CD4-positive, alpha-beta T cell (primary cell): ENCODE results near the gene CDKN1C. TPM values are rescaled to one million over a fixed set of nuclear protein-coding genes. Genes with fewer than 3 reads are reported as not detected.

ENCODE experiments used
- ATAC-seq: fragments of 200-7000 bp; cut with Tn5 transposase; one replicate; pipeline ENCODE4 v1.10.0; 2022; ENCODE audit warnings: mild to moderate bottlenecking; ENCODE audit not compliant: poor library complexity
- CTCF ChIA-PET: fragments of 350-600 bp; sonication (Branson Sonifier 250); formaldehyde crosslinking; loops from one replicate; lab custom pipeline; 2021; ENCODE audit warnings: antibody characterized with exemption, inconsistent platforms; lab: Charles Lee
- POLR2A ChIA-PET: fragments of 350-600 bp; sonication (Branson Sonifier 250); formaldehyde crosslinking; loops from one replicate; lab custom pipeline; 2021; ENCODE audit warnings: antibody characterized with exemption, inconsistent platforms; lab: Charles Lee
- DNase-seq, 14 experiments: peaks; one replicate each; pipeline ENCODE4 v3.0.0-alpha.2; 2013 to 2020; ENCODE audit warnings: mixed read lengths in 2 of 14
- H3K27ac ChIP-seq, 2 donors: one replicate each; pipeline versions ENCODE4 v1.5.1 to v1.7.0; 2013; ENCODE audit warnings: low read length in 2 of 2, low read depth in 1 of 2, mild to moderate bottlenecking in 1 of 2
- H3K27me3 ChIP-seq, 2 experiments: 1 replicate in 1 of 2; 2 replicates in 1 of 2; pipeline versions ENCODE4 v1.6.1 to v1.7.0; 2013; ENCODE audit warnings: low read length in 2 of 2, control low read depth in 1 of 2, mild to moderate bottlenecking in 1 of 2, moderate library complexity in 1 of 2; ENCODE audit not compliant: insufficient read depth in 2 of 2, control insufficient read depth in 1 of 2
- H3K36me3 ChIP-seq: one replicate; pipeline ENCODE4 v1.6.1; 2013; ENCODE audit warnings: low read length, control low read depth; ENCODE audit not compliant: insufficient read depth
- H3K4me1 ChIP-seq: one replicate; pipeline ENCODE4 v1.6.1; 2013; ENCODE audit warnings: low read length, control low read depth; ENCODE audit not compliant: insufficient read depth
- H3K4me3 ChIP-seq: one replicate; pipeline ENCODE4 v1.5.1; 2013; ENCODE audit warnings: mild to moderate bottlenecking, low read length, moderate library complexity
- H3K9me3 ChIP-seq, 2 experiments: 1 replicate in 1 of 2; 2 replicates in 1 of 2; pipeline versions ENCODE4 v1.6.1 to v1.7.0; 2013; ENCODE audit warnings: low read length in 2 of 2, mild to moderate bottlenecking in 2 of 2, control low read depth in 1 of 2, moderate library complexity in 1 of 2; ENCODE audit not compliant: control insufficient read depth in 1 of 2, insufficient read depth in 1 of 2
- H3K27ac Mint-ChIP-seq: one replicate; pipeline ENCODE4 v1.8.0; 2020; ENCODE audit warnings: mixed read lengths
- H3K27me3 Mint-ChIP-seq: one replicate; pipeline ENCODE4 v1.8.0; 2021; ENCODE audit warnings: mixed read lengths
- H3K36me3 Mint-ChIP-seq: one replicate; pipeline ENCODE4 v1.8.0; 2021; ENCODE audit warnings: low read depth, mixed read lengths
- H3K4me1 Mint-ChIP-seq: one replicate; pipeline ENCODE4 v1.8.0; 2021; ENCODE audit warnings: low read depth, mixed read lengths
- H3K4me3 Mint-ChIP-seq: one replicate; pipeline ENCODE4 v1.8.0; 2020; ENCODE audit warnings: mild to moderate bottlenecking, mixed read lengths
- H3K9me3 Mint-ChIP-seq: one replicate; pipeline ENCODE4 v1.8.0; 2020; ENCODE audit warnings: mixed read lengths
- intact Hi-C, 2 experiments: fragments of 100-400 bp; cut with DNase I in 1 of 2; cut with micrococcal nuclease in 1 of 2; formaldehyde crosslinking; loops; one replicate each; pipeline versions ENCODE4 v1.15.1 to v1.9.0; 2023 to 2025; cut with DNase I, micrococcal nuclease
- total RNA-seq, 174 experiments: library from RNA in 2 of 174; stranded (reverse) in 2 of 174; gene quantifications; one replicate each; pipeline ENCODE4 v1.2.3 and lab custom pipeline; 2021 to 2026
- TF ChIP-seq, protein P1 (sequence below): fragments of 200-600 bp; IDR thresholded peaks from one replicate; pipeline ENCODE4 v1.8.0; 2022; ENCODE audit warnings: antibody characterized with exemption, mild to moderate bottlenecking

The CDKN1C gene
- total RNA-seq, 2 experiments from 2014 or later = 1.9 to 2.5 TPM

DNA sequence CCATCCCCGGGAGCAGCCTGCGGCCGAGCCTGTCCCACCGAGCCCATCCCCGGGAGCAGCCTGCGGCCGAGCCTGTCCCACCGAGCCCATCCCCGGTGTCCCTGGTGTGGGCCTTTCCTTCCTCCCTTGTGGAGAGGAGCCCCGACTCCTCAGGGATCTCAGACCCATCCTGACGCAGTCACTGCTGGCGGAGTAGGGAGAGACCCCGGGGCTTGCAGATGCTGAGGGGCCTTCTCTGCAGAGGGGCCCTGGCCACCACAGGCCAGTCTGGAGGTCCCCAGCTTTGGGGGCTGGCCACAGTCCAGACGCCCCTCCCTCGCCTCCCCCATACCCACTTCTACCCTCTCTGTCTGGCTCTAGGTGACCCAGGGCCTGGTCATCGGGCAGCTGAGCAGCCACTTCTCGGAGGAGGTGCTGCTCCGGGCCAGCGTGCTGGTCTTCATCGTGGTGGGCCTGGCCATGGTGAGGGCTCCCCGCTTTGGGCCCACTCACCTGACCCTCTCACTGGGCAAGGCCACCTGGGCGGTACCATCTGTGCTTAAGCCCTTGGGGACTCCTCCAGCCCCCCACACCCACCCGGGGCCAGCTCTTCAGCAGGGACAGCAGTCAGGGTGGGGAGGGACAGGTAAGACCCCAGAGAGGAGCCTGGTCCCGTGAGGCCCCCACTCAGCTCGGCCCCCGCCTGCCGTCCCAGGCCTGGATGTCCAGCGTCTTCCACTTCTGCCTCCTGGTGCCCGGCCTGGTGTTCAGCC lies 36.3 kb upstream of the CDKN1C start:
- ChIA-PET POLR2A (no interaction called here), CTCF (no interaction called here)
- H3K4me3 Mint-ChIP-seq = no peak overlapping the region
- peaks cover 0 to 2% of the 10 kb centered on the region in 2 experiments for H3K27me3 ChIP-seq
- peaks cover 0 to 4% of the 10 kb centered on the region in 2 experiments for H3K9me3 ChIP-seq
- no peaks in the 10 kb centered on the region for H3K4me1 ChIP-seq
- H3K9me3 Mint-ChIP-seq = no peaks in the 10 kb centered on the region
- TF ChIP-seq, protein P1, sequence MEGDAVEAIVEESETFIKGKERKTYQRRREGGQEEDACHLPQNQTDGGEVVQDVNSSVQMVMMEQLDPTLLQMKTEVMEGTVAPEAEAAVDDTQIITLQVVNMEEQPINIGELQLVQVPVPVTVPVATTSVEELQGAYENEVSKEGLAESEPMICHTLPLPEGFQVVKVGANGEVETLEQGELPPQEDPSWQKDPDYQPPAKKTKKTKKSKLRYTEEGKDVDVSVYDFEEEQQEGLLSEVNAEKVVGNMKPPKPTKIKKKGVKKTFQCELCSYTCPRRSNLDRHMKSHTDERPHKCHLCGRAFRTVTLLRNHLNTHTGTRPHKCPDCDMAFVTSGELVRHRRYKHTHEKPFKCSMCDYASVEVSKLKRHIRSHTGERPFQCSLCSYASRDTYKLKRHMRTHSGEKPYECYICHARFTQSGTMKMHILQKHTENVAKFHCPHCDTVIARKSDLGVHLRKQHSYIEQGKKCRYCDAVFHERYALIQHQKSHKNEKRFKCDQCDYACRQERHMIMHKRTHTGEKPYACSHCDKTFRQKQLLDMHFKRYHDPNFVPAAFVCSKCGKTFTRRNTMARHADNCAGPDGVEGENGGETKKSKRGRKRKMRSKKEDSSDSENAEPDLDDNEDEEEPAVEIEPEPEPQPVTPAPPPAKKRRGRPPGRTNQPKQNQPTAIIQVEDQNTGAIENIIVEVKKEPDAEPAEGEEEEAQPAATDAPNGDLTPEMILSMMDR = no peak
- DNase-seq (no peak), ATAC-seq (no peak)
- no peaks in the 10 kb centered on the region for H3K4me1 Mint-ChIP-seq
- H3K27ac Mint-ChIP-seq = no peak overlapping the region
- no peak overlapping the region for H3K4me3 ChIP-seq
- no peaks in the 10 kb centered on the region for H3K36me3 ChIP-seq
- no peak overlapping the region for H3K27ac ChIP-seq
- intact Hi-C loops = no loop called here
- H3K36me3 Mint-ChIP-seq = no peaks in the 10 kb centered on the region
- peaks cover 5% of the 10 kb centered on the region for H3K27me3 Mint-ChIP-seq

DNA sequence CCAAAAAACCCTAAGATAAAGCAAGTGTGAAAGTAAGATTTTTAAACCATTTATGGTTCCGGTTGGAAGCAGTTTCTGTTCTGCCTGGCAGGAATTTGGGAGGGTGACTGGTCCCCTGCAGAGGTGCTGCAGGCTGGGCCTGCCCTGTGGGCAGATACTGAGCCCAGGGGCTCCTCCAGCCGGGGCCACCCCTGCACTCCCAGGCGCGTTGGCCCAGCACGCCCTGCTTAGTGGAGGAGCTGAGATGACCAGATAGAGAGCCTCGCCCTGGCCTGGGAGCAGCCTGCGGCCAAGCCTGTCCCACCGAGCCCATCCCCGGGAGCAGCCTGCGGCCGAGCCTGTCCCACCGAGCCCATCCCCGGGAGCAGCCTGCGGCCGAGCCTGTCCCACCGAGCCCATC lies 35.7 kb upstream of the CDKN1C start:
- no peak overlapping the region for H3K27ac ChIP-seq
- DNase-seq (no peak), ATAC-seq (no peak)
- CTCF ChIA-PET = no interaction called here
- Mint-ChIP-seq H3K4me3 (no peak overlapping the region), H3K27ac (no peak overlapping the region), H3K36me3 (no peaks in the 10 kb centered on the region), H3K4me1 (no peaks in the 10 kb centered on the region), H3K27me3 (no peaks in the 10 kb centered on the region), H3K9me3 (no peaks in the 10 kb centered on the region)
- TF ChIP-seq, protein P1 = no peak
- no peaks in the 10 kb centered on the region for H3K36me3 ChIP-seq
- no peaks in the 10 kb centered on the region for H3K9me3 ChIP-seq
- intact Hi-C loops = no loop called here
- POLR2A ChIA-PET = no interaction called here
- H3K4me1 ChIP-seq = no peaks in the 10 kb centered on the region
- H3K27me3 ChIP-seq = no peaks in the 10 kb centered on the region
- H3K4me3 ChIP-seq = no peak overlapping the region

DNA sequence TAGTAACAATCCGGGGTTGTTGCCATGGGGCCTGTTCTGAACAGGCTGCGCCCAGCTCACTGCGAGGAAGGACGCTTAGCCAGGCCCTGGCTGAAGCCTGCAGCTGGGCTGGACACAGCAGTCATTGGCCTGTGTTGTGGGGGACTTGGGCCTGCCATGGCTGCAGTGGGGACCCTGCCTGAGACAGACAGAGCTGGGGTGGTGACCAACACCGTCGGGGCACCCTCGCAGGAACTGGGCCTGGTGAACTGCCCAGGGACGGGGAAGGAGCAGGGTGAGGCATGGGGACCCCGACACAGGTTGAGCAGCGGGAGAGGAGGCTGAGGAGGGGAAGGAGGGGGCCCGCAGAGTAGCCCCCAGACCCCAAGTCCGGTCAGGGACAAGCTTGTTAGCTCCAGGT lies 34.8 kb upstream of the CDKN1C start:
- H3K4me3 ChIP-seq = no peak overlapping the region
- DNase-seq = no peak
- H3K4me3 Mint-ChIP-seq = no peak overlapping the region
- no peak overlapping the region for H3K27ac ChIP-seq
- H3K27me3 Mint-ChIP-seq = no peaks in the 10 kb centered on the region
- H3K9me3 ChIP-seq = no peaks in the 10 kb centered on the region
- no peaks in the 10 kb centered on the region for H3K27me3 ChIP-seq
- H3K4me1 ChIP-seq = no peaks in the 10 kb centered on the region
- H3K36me3 ChIP-seq = no peaks in the 10 kb centered on the region
- intact Hi-C loops = no loop called here
- POLR2A ChIA-PET = no interaction called here
- no peak for ATAC-seq
- CTCF ChIA-PET = interaction anchor here (0.7 to 1.5 kb wide), 2 partner anchors 10 to 15 kb away, joined by 3 to 4 read pairs; no protein-coding TSS in a partner anchor
- no peaks in the 10 kb centered on the region for H3K36me3 Mint-ChIP-seq
- no peaks in the 10 kb centered on the region for H3K9me3 Mint-ChIP-seq
- H3K27ac Mint-ChIP-seq = no peak overlapping the region
- TF ChIP-seq, protein P1 = no peak
- H3K4me1 Mint-ChIP-seq = no peaks in the 10 kb centered on the region
